ENCODE data around the gene R3HCC1L.

Gene R3HCC1L

DNA sequence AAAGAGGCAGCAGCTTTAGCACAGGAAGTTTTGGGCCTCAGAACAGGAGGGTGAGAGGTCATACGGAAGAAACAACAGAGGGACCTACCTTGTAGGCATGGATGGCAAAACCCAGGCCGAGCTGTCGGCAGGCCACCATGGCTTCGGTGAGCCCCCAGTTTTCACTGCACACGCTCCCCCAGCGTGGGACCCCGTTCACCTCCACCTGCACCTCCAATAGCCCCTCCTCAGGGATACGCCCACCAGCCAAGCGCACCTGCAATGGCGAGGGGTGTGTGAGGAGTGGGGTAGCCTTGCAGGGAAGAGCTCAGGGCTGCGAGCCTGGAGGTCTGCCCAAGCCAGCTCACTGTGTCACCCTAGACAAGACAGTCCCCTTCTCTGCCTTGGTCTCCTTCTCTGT, 122.2 kb downstream of the R3HCC1L start:
- no peaks in the 10 kb centered on the region for H3K9me2 ChIP-seq (replicated peaks; ENCODE audit: control insufficient read depth, low read length)
- no peaks in the 10 kb centered on the region; the same call in 1 of the 2 replicates for H3K36me3 ChIP-seq (ENCODE audit: control insufficient read depth, low read length)
- H3K27me3 ChIP-seq (ENCODE audit: control insufficient read depth, low read length), result no peaks in the 10 kb centered on the region
- H3K9me3 ChIP-seq (ENCODE audit: control insufficient read depth, insufficient read depth, low read length), result no peaks in the 10 kb centered on the region
- H3K4me2 ChIP-seq (ENCODE audit: low read length), result no peak overlapping the region
- H3K4me3 ChIP-seq (ENCODE audit: low read length), result no peak overlapping the region
- no peak overlapping the region for H3K27ac ChIP-seq (ENCODE audit: low read depth, low read length)
- H3K79me2 ChIP-seq (ENCODE audit: control insufficient read depth, low read length), result no peaks in the 10 kb centered on the region
- no peaks in the 10 kb centered on the region for H3F3A ChIP-seq (ENCODE audit: control insufficient read depth, insufficient read depth)
- no peak for TF ChIP-seq EZH2phosphoT487 (IDR thresholded peaks at IDR 0.05; ENCODE audit: borderline replicate concordance, low read length)
- TF ChIP-seq, protein P1, sequence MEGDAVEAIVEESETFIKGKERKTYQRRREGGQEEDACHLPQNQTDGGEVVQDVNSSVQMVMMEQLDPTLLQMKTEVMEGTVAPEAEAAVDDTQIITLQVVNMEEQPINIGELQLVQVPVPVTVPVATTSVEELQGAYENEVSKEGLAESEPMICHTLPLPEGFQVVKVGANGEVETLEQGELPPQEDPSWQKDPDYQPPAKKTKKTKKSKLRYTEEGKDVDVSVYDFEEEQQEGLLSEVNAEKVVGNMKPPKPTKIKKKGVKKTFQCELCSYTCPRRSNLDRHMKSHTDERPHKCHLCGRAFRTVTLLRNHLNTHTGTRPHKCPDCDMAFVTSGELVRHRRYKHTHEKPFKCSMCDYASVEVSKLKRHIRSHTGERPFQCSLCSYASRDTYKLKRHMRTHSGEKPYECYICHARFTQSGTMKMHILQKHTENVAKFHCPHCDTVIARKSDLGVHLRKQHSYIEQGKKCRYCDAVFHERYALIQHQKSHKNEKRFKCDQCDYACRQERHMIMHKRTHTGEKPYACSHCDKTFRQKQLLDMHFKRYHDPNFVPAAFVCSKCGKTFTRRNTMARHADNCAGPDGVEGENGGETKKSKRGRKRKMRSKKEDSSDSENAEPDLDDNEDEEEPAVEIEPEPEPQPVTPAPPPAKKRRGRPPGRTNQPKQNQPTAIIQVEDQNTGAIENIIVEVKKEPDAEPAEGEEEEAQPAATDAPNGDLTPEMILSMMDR (IDR thresholded peaks at IDR 0.05; ENCODE audit: low read depth, low read length, poor library complexity, severe bottlenecking), result no peak
- H3K4me1 ChIP-seq (ENCODE audit: control insufficient read depth, low read length), result no peaks in the 10 kb centered on the region
- no peaks in the 10 kb centered on the region; the same call in 1 of the 2 replicates for H4K20me1 ChIP-seq (ENCODE audit: control insufficient read depth, insufficient read depth, low read depth, low read length)

DNA sequence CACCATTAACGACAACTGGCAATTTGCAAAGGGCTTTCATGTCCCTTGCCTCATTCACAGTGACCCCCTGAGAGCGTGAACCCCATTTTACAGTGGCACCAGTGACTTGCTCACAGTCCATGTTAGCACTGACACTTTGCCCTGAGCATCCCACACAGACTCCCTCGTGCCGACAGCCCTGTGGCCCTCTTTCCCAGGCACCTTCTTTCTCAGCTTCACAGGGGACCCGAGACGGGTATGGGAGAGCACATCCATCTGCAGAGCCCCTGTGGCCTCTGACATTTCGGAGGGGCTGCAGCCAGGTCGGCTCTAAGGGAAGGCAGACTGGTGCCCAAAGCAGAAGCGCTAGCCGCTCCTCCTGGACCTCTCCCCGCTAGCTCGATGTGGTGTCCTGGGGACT, 122.7 kb downstream of the R3HCC1L start:
- TF ChIP-seq, protein P1 (IDR thresholded peaks at IDR 0.05; ENCODE audit: low read depth, low read length, poor library complexity, severe bottlenecking), result no peak
- TF ChIP-seq EZH2phosphoT487 (IDR thresholded peaks at IDR 0.05; ENCODE audit: borderline replicate concordance, low read length), result no peak
- H4K20me1 ChIP-seq (ENCODE audit: control insufficient read depth, insufficient read depth, low read depth, low read length), result no peaks in the 10 kb centered on the region; the same call in 1 of the 2 replicates
- H3F3A ChIP-seq (ENCODE audit: control insufficient read depth, insufficient read depth), result no peaks in the 10 kb centered on the region
- no peaks in the 10 kb centered on the region for H3K9me2 ChIP-seq (replicated peaks; ENCODE audit: control insufficient read depth, low read length)
- no peaks in the 10 kb centered on the region for H3K79me2 ChIP-seq (ENCODE audit: control insufficient read depth, low read length)
- no peaks in the 10 kb centered on the region for H3K4me1 ChIP-seq (ENCODE audit: control insufficient read depth, low read length)
- no peak overlapping the region for H3K27ac ChIP-seq (ENCODE audit: low read depth, low read length)
- H3K36me3 ChIP-seq (ENCODE audit: control insufficient read depth, low read length), result no peaks in the 10 kb centered on the region
- no peak overlapping the region for H3K4me3 ChIP-seq (ENCODE audit: low read length)
- H3K9me3 ChIP-seq (ENCODE audit: control insufficient read depth, insufficient read depth, low read length), result no peaks in the 10 kb centered on the region
- no peak overlapping the region for H3K4me2 ChIP-seq (ENCODE audit: low read length)
- H3K27me3 ChIP-seq (ENCODE audit: control insufficient read depth, low read length), result no peaks in the 10 kb centered on the region

DNA sequence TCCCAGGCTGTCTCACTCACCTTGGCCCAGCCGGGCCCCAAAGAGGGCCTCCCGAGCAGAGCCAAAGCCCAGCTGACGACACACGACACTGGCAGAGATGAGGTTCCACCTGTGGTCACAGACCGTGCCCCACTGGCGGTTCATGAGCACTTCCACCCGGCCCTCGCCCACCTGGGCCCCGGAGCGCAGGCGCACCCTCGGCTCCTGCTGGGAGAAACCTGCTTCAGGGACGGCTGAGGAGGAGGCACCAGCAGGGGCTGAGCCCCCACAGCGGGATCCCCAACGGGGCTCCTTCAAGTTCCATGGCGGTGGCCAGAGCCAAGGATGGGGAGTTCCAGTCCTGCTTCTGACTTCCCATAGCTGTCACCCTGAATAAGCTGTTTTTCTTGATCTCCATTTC, 123.5 kb downstream of the R3HCC1L start:
- Histone ChIP-seq H3K4me2 (ENCODE audit: low read length) (no peak overlapping the region), H3K79me2 (ENCODE audit: control insufficient read depth, low read length) (no peaks in the 10 kb centered on the region), H3K9me2 (replicated peaks; ENCODE audit: control insufficient read depth, low read length) (no peaks in the 10 kb centered on the region), H3K27ac (ENCODE audit: low read depth, low read length) (no peak overlapping the region), H4K20me1 (ENCODE audit: control insufficient read depth, insufficient read depth, low read depth, low read length) (no peaks in the 10 kb centered on the region; the same call in 1 of the 2 replicates), H3K9me3 (ENCODE audit: control insufficient read depth, insufficient read depth, low read length) (no peaks in the 10 kb centered on the region), H3F3A (ENCODE audit: control insufficient read depth, insufficient read depth) (no peaks in the 10 kb centered on the region), H3K36me3 (ENCODE audit: control insufficient read depth, low read length) (no peaks in the 10 kb centered on the region), H3K4me1 (ENCODE audit: control insufficient read depth, low read length) (no peaks in the 10 kb centered on the region), H3K27me3 (ENCODE audit: control insufficient read depth, low read length) (no peaks in the 10 kb centered on the region), H3K4me3 (ENCODE audit: low read length) (no peak overlapping the region)
- no peak for TF ChIP-seq EZH2phosphoT487 (IDR thresholded peaks at IDR 0.05; ENCODE audit: borderline replicate concordance, low read length)
- TF ChIP-seq, protein P1 (IDR thresholded peaks at IDR 0.05; ENCODE audit: low read depth, low read length, poor library complexity, severe bottlenecking), result no peak

Data from DOHH2 (cell line).